GM19324 (cell line): ENCODE measurements around the gene ENTPD1.
"Not testable (repeated sequence)": the region's sequence is repeated elsewhere in the genome, so short reads cannot be mapped to it uniquely, and the experiment has no call there.

Experiments
- ATAC-seq: cut with Tn5 transposase; IDR thresholded peaks from one replicate; pipeline ENCODE4 v1.9.1; 2021; ENCODE audit warnings: mild to moderate bottlenecking, moderate library complexity; ENCODE audit not compliant: unreplicated experiment, low FRiP score

ENTPD1 gene

DNA sequence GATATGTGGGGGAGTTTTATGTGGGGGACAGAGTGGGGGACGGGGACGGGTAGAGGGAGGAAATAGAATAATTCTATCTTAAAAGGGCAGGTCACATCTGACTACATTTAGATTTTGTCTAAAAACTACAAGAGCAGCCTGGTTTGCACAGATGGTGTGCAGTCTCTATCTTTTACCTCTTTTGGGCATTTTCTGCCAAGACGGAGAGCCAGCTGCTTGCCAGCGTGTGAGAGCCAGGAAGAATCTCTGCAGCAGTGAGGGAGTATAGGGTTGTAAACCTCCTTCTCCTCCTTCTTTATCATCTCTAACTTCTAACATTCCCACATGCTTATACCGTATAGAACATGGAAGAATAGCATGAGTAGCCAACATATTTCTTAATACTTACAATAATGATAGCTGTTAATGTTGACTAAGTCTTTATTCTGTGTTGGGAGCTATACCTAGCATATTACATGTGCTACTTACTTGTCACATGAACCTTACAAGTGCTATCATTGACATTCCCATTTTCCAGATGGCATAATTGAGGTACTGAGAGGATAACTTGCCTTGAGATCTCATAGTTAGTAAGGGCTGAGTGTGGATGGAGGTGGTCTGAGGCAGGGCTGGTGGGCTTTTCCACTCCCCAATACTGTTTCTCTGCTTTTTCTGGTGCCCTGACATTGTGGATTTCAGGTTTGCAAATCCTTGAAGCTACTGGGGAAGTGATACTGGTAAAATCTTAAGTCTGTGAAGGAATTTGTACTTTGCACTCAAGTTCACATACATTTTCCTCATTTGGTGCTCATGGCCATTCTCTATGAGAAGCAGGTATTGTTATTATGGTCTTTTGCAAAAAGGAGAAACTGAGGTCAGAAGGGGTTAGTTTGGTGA lies 1.1 kb downstream of the ENTPD1 start:
- ATAC-seq: no peak

DNA sequence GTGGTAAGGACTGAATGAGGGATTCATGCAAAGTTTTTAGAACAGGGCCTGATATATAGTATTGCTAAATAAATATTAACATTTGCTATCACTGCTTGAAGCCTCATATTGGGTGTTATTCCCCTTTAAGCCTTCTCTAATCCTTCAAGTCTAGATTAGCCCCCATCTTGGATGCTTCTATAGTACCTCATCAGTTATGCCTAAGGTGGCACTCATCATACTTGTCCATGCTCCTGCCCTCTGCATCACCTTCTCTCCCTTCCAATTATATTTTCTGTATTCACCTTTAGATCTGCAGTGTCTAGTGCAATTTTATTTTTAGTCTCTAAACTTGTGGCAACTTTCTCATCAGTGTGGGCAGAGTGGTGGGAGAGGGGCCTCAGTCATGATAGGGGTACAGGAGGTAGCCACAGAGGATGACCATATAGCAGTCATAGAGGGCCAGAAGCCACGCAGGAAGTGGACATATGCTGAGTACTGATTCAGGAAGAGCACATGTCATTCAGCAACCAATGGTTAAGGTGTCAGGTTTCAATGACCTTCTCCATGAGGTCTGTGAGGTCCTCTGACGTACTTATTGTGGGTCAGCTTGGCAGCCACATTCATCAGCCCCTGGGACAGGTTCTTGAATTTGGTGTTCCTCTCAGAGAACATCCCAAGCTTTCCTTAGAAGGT lies 2.5 kb downstream of the ENTPD1 start:
- ATAC-seq: peak; percentile 44

DNA sequence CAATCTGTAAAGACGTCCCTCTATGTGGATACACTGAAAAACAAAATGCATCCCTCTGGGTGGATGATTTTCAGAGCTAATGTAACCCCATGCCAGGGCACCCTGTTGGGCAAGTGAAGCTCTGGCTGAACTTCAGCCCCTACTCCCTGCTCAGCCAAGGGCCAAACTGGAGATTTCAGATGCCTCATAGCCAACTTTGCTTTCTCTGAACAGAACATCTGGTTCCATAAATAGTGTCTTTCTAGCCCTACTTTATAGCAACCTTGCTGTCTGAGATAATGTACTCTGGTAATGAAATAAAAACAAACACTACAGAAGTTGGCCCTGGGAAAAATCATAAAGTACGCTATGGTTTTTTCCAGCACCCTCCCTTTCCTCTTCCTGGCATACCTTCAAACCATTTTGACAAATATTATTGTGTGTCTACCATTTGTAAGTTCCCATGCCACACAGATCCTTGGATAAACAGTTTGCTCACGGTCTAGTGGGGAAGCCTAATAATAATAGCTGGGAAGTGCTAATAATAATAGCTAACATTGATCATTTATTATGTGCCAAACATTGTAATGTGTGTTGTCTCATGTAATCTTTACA lies 3.4 kb downstream of the ENTPD1 start:
- ATAC-seq: no peak

DNA sequence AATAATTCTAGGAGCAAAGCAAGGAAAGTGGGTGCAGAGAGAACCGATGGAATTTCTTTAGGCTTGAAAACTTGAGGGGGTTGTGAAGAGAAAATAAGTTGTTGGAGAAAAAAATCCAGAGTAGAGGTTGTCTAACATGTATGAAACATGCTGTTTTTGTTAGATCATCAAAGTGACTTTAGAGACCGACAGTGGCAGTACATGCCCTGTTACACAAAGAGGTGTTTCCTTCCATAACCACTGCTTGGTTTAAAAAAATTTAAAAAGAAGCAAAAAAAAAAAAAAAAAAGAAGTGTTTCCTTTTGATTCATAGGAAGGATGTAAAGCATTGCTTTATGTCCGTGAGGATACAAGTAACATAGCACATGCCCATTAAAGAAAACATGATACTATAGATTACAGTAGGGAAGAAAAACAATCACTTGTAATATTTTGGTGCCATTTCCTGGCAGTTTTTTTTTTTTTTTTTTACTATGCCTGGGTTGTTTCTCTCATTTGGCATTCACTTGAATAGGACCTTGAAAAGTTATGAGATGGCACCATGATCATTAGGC lies 6.1 kb downstream of the ENTPD1 start:
- no peak for ATAC-seq

DNA sequence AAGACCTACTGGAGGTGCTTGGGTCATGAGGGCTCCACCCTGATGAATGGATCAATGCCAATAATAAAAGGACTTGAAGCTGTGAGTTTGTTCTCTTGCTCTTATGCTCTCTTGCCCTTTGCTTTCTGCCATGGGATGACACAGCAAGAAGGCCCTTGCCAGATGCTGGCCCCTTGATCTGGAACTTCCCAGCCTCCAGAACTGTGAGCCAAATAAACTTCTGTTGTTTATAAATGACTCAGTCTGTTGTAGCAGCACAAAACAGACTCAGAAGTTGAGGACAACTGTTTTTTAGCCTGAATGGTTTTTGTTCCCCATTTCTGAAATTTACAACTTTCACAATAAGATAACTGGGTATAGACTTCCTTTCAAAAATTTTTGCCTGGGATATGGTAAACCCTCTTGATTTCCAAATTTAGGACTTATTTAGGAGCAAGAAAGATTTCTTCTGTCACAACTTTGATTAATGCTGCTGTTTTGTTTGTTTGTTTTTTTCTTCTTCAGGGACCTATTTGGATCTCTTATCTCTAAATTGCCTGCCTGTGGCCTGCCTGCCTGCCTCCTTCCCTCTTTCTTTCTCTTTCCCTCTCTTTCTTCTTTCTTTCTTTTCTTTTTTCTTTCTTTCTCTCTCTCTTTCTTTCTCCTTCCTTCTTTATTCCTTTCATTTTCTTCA lies 12.1 kb downstream of the ENTPD1 start:
- ATAC-seq: peak; percentile 76

DNA sequence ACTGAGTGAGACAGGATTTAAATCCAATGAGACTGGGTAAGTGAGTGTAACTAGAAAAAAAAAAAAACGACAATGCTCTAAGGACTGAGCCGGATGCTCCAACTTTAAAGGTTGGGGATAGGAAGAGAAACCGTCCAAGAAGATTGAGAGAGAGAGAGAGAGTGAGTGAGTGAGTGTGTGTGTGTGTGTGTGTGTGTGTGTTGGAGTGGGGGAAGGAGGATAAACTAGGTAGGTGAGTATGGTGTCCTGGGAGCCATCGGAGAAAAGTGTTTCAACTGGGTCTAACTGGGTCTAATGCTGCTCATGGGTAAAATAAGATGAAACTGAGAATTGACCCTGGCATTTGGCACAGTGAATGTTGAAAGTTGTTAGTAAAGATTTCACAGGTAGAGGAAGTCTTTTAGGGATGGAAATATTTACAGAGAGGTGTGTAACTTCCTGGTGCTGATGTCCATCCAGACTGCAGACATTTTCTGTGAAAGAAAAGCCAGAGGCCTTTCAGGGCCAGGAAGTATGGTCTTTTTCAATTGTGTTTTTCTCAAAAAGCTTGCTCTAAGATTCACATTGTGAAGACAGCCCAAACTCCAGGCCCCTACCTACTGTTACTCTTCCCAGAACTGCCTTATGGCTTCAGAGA lies 14.2 kb downstream of the ENTPD1 start:
- no peak for ATAC-seq

DNA sequence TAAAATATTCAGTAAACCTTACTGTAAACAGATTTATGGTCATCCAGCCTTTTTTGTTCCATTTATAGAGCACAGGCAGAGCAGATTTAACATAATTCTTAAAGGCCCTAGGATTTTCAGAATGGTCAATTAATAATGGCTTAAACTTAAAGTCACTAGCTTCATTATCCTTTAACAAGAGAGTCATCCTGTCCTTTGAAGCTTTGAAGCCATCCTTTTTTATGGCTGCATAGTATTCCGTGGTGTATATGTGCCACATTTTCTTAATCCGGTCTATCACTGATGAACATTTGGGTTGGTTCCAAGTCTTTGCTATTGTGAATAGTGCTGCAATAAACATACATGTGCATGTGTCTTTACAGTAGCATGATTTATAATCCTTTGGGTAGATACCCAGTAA lies 17.5 kb downstream of the ENTPD1 start:
- not testable (repeated sequence) for ATAC-seq

DNA sequence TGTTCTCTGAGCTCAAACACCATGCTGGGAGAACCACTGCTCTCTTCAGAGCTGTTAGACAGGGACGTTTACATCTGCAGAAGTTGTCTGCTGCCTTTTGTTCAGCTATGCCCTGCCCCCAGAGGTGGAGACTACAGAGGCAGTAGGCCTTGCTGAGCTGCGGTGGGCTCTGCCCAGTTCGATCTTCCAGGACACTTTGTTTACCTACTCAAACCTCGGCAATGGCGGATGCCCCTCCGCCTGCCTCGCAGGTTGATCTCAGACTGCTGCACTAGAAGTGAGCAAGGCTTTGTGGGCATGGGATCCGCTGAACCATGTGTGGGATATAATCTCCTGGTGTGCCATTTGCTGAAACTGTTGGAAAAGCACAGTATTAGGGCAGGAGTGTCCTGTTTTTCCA lies 21.7 kb downstream of the ENTPD1 start:
- ATAC-seq: not testable (repeated sequence)

DNA sequence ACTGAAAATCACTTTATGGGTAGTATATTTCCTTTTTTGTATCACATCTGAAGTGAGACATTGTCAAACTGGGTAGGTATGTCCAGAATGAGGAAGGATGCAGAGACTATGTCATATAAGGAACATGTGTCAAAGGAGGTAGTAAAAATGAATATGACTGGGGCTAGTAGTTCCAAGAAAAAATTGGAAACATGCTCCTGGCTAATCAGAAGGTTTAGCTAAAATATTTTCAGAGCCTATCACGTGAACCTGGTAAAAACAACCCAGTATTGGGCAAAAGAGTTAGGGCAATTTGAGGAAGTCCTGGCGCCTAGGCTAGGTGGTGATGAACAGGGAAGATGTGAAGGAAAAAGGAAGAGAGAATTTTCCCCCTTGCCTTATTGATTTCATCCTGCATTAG lies 26.4 kb downstream of the ENTPD1 start:
- ATAC-seq: no peak

DNA sequence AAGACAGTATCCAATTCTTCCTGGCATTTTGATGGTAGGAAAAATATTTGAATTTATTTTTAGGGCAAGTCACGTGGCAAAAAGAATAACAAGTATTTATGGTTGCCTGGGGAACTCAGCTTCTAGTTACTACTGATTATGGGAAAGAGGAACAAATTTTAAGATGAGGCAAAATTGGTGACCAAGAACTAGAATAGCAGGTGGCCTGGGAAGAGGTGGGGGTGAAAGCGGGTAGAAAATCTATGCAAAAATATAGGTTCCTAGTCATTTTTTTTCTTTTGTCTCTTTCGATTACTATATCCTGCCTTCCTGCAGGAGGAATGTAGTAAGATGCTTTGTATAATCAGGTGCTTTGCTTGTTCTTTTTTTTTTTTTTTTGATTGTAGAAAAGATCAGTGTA lies 27.8 kb downstream of the ENTPD1 start:
- ATAC-seq: peak; percentile 52

DNA sequence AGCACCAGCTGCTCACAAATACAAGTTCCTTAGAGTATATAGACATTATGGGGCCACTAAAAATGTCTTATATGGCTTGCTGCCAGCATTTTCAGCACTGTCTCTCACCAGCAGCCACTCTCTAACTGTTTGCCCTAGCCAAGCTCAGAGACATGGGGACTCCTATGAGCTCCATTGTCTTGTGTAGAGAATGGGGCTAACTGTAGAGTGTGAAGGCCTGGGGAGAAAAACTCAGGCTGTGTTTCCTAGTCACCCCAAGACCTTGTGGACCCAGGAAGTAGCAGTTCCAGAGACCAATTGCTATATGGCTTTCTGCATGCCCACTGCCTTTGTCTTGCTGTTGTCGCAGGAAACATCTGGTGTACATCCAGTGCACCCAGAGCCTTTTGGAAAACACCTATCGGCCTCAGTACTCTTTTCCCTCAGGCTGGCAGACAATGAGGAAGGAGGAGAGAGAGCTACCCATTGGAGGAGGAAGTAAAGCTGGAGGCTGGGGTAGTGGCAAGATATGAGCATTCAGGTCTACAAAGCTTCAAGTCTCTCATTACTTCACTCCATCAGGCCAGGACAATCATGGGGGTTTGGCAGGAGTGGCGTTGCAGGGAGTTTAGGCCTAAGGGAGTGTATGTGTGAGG lies 28.4 kb downstream of the ENTPD1 start:
- ATAC-seq: peak; percentile 12

DNA sequence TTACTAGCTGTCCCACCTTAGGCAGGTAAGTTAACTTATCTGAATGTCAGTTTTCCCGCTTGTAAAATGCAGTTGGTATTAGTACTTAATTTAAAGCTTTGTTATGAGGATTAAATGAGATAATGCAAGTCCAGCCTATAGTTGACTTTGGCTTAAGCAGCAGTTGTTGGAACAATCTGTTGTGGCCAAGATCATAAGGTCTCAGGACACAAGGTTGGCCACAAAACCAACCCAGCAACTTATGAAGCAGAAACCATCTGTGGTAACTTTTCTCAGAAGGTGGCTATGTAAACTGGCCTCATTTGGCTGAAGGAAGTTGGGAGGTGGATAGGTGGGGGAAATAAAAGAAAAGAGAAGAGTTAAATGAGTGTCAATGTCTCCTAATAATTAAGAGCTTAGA lies 29.4 kb downstream of the ENTPD1 start:
- peak; percentile 42 for ATAC-seq

DNA sequence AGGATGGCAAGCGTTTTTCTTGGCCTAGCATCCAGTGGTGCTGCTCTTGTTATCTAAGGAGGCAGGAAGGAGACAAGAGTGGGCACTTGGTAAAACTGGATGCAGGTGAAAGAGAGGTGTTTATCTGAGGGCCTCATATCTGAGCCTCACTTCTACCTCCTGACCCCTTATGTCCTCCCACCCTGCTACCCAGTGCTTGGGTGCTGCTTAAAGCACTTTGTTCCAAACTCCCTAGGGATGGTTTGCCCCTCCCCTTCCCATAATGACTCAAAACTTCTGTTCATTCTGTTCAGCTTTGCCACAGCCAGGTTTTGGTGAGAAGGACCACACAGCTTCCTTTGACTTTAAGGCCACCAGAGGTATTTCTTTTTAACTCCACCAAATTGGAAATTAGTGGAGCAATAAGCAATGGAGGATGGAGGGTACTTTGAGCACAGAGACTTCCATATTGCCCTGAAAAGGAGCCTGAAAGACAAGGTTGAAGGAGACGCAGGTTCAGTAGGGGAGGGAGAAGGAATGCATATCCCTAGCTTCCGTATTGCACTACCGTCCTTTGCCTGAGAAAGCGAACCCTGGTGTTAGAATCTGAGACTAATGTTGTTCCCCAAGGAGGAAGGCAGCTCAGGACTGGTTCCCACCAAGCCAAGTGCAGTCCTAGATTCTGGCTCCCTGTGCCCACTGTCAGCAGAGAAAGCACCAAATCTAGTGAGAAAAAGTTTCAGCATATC lies 30.1 kb downstream of the ENTPD1 start:
- ATAC-seq: no peak

DNA sequence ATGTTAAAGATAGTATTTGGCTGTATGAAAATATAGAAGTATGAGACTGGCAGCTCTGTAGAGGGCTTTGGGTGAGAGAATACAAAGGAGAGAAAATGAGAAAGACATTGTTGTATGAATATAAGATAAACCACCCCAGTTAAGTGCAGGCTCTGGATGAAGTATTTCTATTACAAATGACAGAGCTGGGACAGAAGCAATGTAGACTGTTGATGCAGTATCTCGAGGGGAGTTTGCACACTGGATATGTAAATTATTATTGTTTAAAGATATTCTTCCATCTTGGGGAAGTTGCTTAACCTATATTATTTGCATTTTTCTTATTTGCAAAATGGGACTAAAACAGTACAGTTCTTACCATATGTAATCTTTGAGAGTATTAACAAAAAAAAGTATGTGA lies 31.5 kb downstream of the ENTPD1 start:
- no peak for ATAC-seq

DNA sequence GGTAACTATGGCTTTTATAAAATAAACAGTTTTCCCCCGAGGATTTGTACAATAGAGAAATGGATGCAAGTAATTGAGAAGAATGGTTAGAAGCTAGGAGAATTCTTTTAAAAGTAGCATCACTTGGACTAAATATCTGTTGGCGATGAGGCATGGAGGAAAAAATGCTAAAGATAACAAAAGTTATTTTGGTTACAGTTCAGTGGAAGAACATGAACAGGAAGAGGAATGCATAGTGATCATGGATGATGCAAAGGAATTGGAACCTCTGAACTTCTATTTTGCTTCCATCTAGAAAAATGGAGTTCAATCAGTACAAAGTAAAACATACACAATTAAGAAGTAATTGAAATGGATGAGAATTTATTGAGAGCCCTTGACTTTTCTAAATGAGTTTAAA lies 32.9 kb downstream of the ENTPD1 start:
- ATAC-seq: no peak

DNA sequence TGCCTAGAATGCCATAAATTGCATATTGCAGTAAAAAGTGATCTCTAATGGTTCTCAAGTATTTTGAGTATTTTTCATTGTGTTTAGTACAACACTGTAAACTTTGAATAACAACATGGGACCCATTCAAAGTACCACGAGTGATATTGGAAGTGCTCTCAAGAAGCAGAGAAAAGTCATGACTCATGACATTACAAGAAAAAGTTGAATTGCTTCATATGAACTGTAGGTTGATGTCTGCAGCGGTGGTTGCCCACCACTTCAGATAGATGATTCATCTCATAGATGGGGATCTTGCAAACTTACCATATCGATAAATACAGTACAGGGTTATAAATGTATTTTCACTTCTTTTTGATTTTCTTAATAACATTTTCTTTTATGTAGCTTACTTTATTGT lies 33.9 kb downstream of the ENTPD1 start:
- ATAC-seq: no peak

DNA sequence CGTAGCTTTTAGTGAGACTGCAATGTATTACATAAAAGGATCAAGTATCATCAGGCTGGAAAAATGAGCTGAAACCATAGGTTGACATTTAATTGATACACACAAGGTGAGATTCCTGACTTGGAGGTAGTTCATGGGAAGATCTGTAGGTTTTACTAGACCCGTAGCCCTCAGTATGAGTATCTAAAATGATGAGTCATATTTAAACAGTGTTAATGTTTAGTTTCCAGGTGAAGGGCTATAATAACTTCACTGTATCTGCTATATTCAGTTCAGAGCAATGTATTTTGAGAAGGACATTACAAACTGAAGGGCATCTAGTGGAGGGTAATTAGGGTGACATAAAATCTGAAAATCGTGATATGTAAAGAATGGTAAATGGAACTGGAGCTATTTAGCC lies 35.0 kb downstream of the ENTPD1 start:
- ATAC-seq: no peak

DNA sequence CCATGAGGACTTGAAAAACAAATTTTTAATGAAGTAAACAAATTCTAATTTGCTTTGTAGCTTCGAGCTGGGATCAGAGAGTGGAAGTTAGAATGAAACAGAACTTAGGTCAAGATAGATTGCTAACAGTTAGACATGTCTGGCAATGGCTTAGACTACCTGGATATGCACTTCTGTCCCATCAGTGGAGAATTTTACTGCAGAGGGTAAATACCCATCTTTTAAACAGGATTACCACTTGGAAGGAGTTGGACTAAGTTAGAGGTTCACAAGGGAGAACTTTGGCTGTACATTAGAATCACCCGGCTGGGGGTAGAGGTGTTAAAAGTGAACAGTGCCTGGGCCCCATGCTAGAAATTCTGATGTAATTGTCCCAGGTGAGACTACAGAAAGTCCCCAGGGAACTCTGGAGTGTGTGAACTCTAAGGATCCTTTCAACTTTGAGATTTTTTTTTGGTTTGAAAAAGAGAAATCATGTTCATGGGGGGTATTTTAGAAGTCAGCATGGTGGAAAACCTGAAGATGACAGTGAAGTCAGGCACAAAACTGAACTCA lies 35.5 kb downstream of the ENTPD1 start:
- no peak for ATAC-seq

DNA sequence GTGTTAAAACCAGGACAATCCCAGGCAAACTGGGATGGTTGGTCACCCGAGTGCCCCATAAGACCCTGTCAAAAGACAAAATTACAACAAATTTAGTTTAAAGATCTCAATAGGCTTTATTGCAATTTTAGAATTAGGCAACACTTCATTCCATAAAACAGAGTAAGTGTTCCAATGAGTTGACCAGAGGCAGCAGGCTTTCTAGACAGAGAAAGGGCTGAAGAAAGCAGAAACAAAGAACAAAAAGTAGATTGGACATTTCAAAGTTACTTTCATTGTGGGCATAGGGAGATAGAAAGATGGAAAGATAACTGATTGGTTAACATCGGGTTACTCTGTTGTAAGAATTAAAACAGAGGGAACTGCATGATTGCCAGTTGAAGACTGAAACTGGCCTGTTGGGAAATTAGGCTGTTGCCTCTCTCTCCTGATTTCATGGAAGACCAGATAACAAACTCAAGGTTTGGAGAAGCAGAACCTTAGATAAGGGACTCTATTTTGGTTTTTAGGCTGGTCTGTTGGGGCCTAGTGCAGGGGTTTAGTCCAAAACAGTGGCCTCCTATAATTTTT lies 36.3 kb downstream of the ENTPD1 start:
- ATAC-seq: no peak
